Measurements from ENCODE around the gene PGAP3. TPM values are rescaled to one million over a fixed set of nuclear protein-coding genes. Genes with fewer than 3 reads are reported as not detected.

Gene PGAP3
- total RNA-seq, 1 experiment from 2014 or later = 29.0 TPM

GRCh38 chr17:39655105-39655504 is 32.8 kb downstream of the PGAP3 start:
- H3K27ac Mint-ChIP-seq = peak overlapping the region in 1 of 3 experiments; percentile 19; a peak in 2 of 7 replicates

More at GRCh38 chr17:39655105-39655504, 32.8 kb downstream of the PGAP3 start:
- H3K23me2 ChIP-seq (ENCODE audit: insufficient read length, low read depth, low read length, poor library complexity, severe bottlenecking) = no peaks in the 10 kb centered on the region
- no peak overlapping the region for H2BK12ac ChIP-seq (ENCODE audit: insufficient read length, low read depth, low read length)
- no peak overlapping the region for H2AK5ac ChIP-seq (ENCODE audit: insufficient read length, low read length)
- H3K4me1 Mint-ChIP-seq = peaks cover 27 to 65% of the 10 kb centered on the region in 2 experiments
- no peak overlapping the region for H2BK5ac ChIP-seq (ENCODE audit: insufficient read length, low read length)
- H2BK20ac ChIP-seq (ENCODE audit: low read depth, low read length, poor library complexity, severe bottlenecking) = no peak overlapping the region
- H4K5ac ChIP-seq (ENCODE audit: insufficient read length, low read depth, low read length) = no peak overlapping the region
- no peaks in the 10 kb centered on the region for H3K9me3 ChIP-seq (ENCODE audit: control insufficient read depth, low read depth, low read length)
- DNase-seq = no peak
- no peak overlapping the region for H3T11ph ChIP-seq (ENCODE audit: low read length)
- H3K14ac ChIP-seq (ENCODE audit: insufficient read depth, low read length) = no peak overlapping the region
- H3K79me1 ChIP-seq (ENCODE audit: insufficient read depth, low read depth, low read length, poor library complexity, severe bottlenecking) = no peaks in the 10 kb centered on the region
- no peak overlapping the region for H4K91ac ChIP-seq (ENCODE audit: insufficient read length, low read depth, low read length)
- peaks cover 0 to 27% (median 4%) of the 10 kb centered on the region in 3 experiments; a peak in 6 of 7 replicates for H3K36me3 Mint-ChIP-seq (ENCODE audit: insufficient read depth in 1 of 3, low read depth in 3 of 3)
- no peak overlapping the region for H2BK15ac ChIP-seq (ENCODE audit: low read depth, low read length)
- no peaks in the 10 kb centered on the region for H3K9me3 Mint-ChIP-seq
- H3K27me3 Mint-ChIP-seq (ENCODE audit: low read depth) = no peaks in the 10 kb centered on the region
- no peak for TF ChIP-seq CTCF (conservative IDR thresholded peaks at IDR 0.05)
- no peak overlapping the region for H3K18ac ChIP-seq (ENCODE audit: insufficient read length, low read depth, low read length)
- no peaks in the 10 kb centered on the region for H3K27me3 ChIP-seq (ENCODE audit: insufficient read depth, low read length)
- no peak overlapping the region for H3K56ac ChIP-seq (ENCODE audit: insufficient read length, low read depth, low read length)
- H4K8ac ChIP-seq (replicated peaks; ENCODE audit: insufficient read length, low read depth, low read length) = no peak overlapping the region
- no peak overlapping the region for H3K27ac ChIP-seq (ENCODE audit: insufficient read length, low read depth, low read length)
- H3K4ac ChIP-seq (ENCODE audit: low read depth, low read length) = no peak overlapping the region
- no peaks in the 10 kb centered on the region for H4K20me1 ChIP-seq (ENCODE audit: control insufficient read depth, insufficient read depth, insufficient read length)
- peaks cover 9% of the 10 kb centered on the region; the same call in 1 of the 2 replicates for H3K4me1 ChIP-seq (ENCODE audit: insufficient read depth, low read length)
- H3K9ac ChIP-seq (ENCODE audit: extremely low read depth, insufficient read length, low read length) = no peak overlapping the region
- no peaks in the 10 kb centered on the region for H3K79me2 ChIP-seq (ENCODE audit: insufficient read depth, low read length)
- no peak overlapping the region for H2BK120ac ChIP-seq (ENCODE audit: low read depth, low read length, poor library complexity, severe bottlenecking)
- no peak overlapping the region for H3K23ac ChIP-seq (ENCODE audit: insufficient read length, low read depth, low read length)
- no peak overlapping the region for H2AFZ ChIP-seq (ENCODE audit: low read length)
- H3K4me2 ChIP-seq (ENCODE audit: insufficient read depth, insufficient read length, low read length) = no peak overlapping the region
- no peak overlapping the region for H3K4me3 Mint-ChIP-seq
- WGBS (ENCODE audit: extremely low coverage, insufficient read length, low lambda C conversion rate) = no CpG with 5 or more reads among the region's 2 CpGs
